HepG2 (cell line): ENCODE results near the gene JMJD6. TPM values are rescaled to one million over a fixed set of nuclear protein-coding genes. Genes with fewer than 3 reads are reported as not detected.

Source experiments
- ASH2L ChIP-seq: fragments of 300-600, 200-600 bp; sonication (generic); IDR thresholded peaks from 2 replicates; pipeline ENCODE4 v1.7.0; 2017; ENCODE audit warnings: low read depth, mild to moderate bottlenecking, moderate library complexity, mixed read lengths, low read length; ENCODE audit not compliant: insufficient read length
- CHD2 ChIP-seq: IDR thresholded peaks from 2 replicates; pipeline ENCODE4 v1.6.1; 2011; ENCODE audit warnings: low read depth, low read length, improper control_type of control experiment
- DNMT1 ChIP-seq: sonication (generic); formaldehyde crosslinking; IDR thresholded peaks from 2 replicates; pipeline ENCODE4 v1.5.1; 2020; ENCODE audit warnings: mild to moderate bottlenecking, missing genetic modification reagents
- EZH2 ChIP-seq: conservative IDR thresholded peaks from 2 replicates; pipeline ENCODE4 v1.6.1; 2012; ENCODE audit warnings: mild to moderate bottlenecking, low read depth, low read length, moderate library complexity
- NFATC3 ChIP-seq: sonication (generic); formaldehyde crosslinking; IDR thresholded peaks from 2 replicates; pipeline ENCODE4 v1.5.1; 2020; ENCODE audit warnings: mild to moderate bottlenecking, missing genetic modification reagents
- STAT5B ChIP-seq: sonication (generic); formaldehyde crosslinking; IDR thresholded peaks from 2 replicates; pipeline ENCODE4 v1.4.0; 2020; ENCODE audit warnings: missing genetic modification reagents
- ZMAT3 ChIP-seq: sonication (generic); formaldehyde crosslinking; conservative IDR thresholded peaks from 2 replicates; pipeline ENCODE4 v1.7.0; 2021; ENCODE audit warnings: missing genetic modification reagents
- ZNF230 ChIP-seq: sonication (generic); formaldehyde crosslinking; IDR thresholded peaks from 2 replicates; pipeline ENCODE4 v1.4.0; 2020; ENCODE audit warnings: mild to moderate bottlenecking, missing genetic modification reagents
- ZNF333 ChIP-seq: sonication (generic); formaldehyde crosslinking; IDR thresholded peaks from 2 replicates; pipeline ENCODE4 v1.4.0; 2020; ENCODE audit warnings: mild to moderate bottlenecking, missing genetic modification reagents, borderline replicate concordance
- ZNF446 ChIP-seq: sonication (generic); formaldehyde crosslinking; IDR thresholded peaks from 2 replicates; pipeline ENCODE4 v1.5.0; 2020; ENCODE audit warnings: mild to moderate bottlenecking, missing genetic modification reagents
- ZNF567 ChIP-seq: sonication (generic); formaldehyde crosslinking; IDR thresholded peaks from 2 replicates; pipeline ENCODE4 v1.8.1; 2023; ENCODE audit warnings: mild to moderate bottlenecking, missing genetic modification reagents, borderline replicate concordance
- ZNF713 ChIP-seq: sonication (generic); formaldehyde crosslinking; IDR thresholded peaks from 2 replicates; pipeline ENCODE4 v1.4.0; 2020; ENCODE audit warnings: mild to moderate bottlenecking, missing genetic modification reagents
- polyA plus RNA-seq, 8 experiments: library from polyadenylated mRNA; depleted of rRNA in 3 of 8; stranded (reverse) in 7 of 8; unstranded in 1 of 8; fragments of >200 nt; fragmentation: Illumina TruSeq in 4 of 8; extraction: Trizol in 4 of 8; gene quantifications; 2 replicates each; pipeline versions ENCODE4 v1.2.1 to v1.2.3, GENCODE V29; 2011 to 2016; ENCODE audit warnings: low read depth in 4 of 8, missing spikeins in 1 of 8, mixed read lengths in 1 of 8; ENCODE audit not compliant: insufficient read depth in 1 of 8
- total RNA-seq, 5 experiments: library from RNA; depleted of rRNA; stranded (reverse); fragments of >200 nt; fragmentation: Illumina TruSeq; extraction: Trizol; gene quantifications; 2 replicates each; pipeline ENCODE4 v1.2.3, GENCODE V29; 2016; ENCODE audit warnings: low read depth in 1 of 5
- TF ChIP-seq, protein P1 (sequence below): sonication (generic); formaldehyde crosslinking; IDR thresholded peaks from 2 replicates; pipeline ENCODE4 v1.4.0; 2020; ENCODE audit warnings: missing genetic modification reagents, borderline replicate concordance
- TF ChIP-seq, protein P2 (sequence below): fragments of 450-650 bp; IDR thresholded peaks from 2 replicates; pipeline ENCODE4 v1.6.1; 2017
- TF ChIP-seq, protein P3 (sequence below): sonication (generic); formaldehyde crosslinking; IDR thresholded peaks from 2 replicates; pipeline ENCODE4 v1.5.0; 2020; ENCODE audit warnings: mild to moderate bottlenecking, missing genetic modification reagents, borderline replicate concordance
- TF ChIP-seq, protein P4 (sequence below): sonication (generic); formaldehyde crosslinking; IDR thresholded peaks from 2 replicates; pipeline ENCODE4 v1.5.0; 2020; ENCODE audit warnings: mild to moderate bottlenecking, missing genetic modification reagents, borderline replicate concordance
- TF ChIP-seq, protein P5 (sequence below): fragments of 450-650 bp; IDR thresholded peaks from 2 replicates; pipeline ENCODE4 v1.6.1; 2016

JMJD6 gene
- total and polyA plus RNA-seq, 2 of the 13 experiments (the other 11 are each of a cell fraction or from before 2014, with no cell fraction given) = 33.6 to 41.0 TPM

GRCh38 chr17:76735586-76736348 is 9.4 kb upstream of the JMJD6 start (continued):
- TF ChIP-seq, protein P1, sequence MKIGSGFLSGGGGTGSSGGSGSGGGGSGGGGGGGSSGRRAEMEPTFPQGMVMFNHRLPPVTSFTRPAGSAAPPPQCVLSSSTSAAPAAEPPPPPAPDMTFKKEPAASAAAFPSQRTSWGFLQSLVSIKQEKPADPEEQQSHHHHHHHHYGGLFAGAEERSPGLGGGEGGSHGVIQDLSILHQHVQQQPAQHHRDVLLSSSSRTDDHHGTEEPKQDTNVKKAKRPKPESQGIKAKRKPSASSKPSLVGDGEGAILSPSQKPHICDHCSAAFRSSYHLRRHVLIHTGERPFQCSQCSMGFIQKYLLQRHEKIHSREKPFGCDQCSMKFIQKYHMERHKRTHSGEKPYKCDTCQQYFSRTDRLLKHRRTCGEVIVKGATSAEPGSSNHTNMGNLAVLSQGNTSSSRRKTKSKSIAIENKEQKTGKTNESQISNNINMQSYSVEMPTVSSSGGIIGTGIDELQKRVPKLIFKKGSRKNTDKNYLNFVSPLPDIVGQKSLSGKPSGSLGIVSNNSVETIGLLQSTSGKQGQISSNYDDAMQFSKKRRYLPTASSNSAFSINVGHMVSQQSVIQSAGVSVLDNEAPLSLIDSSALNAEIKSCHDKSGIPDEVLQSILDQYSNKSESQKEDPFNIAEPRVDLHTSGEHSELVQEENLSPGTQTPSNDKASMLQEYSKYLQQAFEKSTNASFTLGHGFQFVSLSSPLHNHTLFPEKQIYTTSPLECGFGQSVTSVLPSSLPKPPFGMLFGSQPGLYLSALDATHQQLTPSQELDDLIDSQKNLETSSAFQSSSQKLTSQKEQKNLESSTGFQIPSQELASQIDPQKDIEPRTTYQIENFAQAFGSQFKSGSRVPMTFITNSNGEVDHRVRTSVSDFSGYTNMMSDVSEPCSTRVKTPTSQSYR (CRISPR knock-in tag) = no peak
- TF ChIP-seq ZNF333 = no peak
- TF ChIP-seq ZNF567 = no peak
- TF ChIP-seq, protein P2, sequence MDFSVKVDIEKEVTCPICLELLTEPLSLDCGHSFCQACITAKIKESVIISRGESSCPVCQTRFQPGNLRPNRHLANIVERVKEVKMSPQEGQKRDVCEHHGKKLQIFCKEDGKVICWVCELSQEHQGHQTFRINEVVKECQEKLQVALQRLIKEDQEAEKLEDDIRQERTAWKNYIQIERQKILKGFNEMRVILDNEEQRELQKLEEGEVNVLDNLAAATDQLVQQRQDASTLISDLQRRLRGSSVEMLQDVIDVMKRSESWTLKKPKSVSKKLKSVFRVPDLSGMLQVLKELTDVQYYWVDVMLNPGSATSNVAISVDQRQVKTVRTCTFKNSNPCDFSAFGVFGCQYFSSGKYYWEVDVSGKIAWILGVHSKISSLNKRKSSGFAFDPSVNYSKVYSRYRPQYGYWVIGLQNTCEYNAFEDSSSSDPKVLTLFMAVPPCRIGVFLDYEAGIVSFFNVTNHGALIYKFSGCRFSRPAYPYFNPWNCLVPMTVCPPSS = no peak
- no peak for TF ChIP-seq ZNF230 (CRISPR knock-in tag)
- no peak for TF ChIP-seq ZMAT3 (CRISPR knock-in tag)
- no peak for TF ChIP-seq EZH2
- 0 out of 2 replicates have a peak, but pooled peaks have one; percentile 61 for TF ChIP-seq DNMT1 (CRISPR knock-in tag)
- no peak for TF ChIP-seq CHD2
- TF ChIP-seq, protein P3, sequence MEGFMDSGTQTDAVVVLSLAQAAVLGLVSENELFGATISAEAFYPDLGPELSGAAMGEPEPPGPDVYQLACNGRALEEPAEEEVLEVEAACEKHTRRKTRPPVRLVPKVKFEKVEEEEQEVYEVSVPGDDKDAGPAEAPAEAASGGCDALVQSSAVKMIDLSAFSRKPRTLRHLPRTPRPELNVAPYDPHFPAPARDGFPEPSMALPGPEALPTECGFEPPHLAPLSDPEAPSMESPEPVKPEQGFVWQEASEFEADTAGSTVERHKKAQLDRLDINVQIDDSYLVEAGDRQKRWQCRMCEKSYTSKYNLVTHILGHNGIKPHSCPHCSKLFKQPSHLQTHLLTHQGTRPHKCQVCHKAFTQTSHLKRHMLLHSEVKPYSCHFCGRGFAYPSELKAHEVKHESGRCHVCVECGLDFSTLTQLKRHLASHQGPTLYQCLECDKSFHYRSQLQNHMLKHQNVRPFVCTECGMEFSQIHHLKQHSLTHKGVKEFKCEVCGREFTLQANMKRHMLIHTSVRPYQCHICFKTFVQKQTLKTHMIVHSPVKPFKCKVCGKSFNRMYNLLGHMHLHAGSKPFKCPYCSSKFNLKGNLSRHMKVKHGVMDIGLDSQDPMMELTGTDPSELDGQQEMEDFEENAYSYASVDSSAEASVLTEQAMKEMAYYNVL (CRISPR knock-in tag) = no peak
- no peak for TF ChIP-seq ASH2L
- TF ChIP-seq, protein P4, sequence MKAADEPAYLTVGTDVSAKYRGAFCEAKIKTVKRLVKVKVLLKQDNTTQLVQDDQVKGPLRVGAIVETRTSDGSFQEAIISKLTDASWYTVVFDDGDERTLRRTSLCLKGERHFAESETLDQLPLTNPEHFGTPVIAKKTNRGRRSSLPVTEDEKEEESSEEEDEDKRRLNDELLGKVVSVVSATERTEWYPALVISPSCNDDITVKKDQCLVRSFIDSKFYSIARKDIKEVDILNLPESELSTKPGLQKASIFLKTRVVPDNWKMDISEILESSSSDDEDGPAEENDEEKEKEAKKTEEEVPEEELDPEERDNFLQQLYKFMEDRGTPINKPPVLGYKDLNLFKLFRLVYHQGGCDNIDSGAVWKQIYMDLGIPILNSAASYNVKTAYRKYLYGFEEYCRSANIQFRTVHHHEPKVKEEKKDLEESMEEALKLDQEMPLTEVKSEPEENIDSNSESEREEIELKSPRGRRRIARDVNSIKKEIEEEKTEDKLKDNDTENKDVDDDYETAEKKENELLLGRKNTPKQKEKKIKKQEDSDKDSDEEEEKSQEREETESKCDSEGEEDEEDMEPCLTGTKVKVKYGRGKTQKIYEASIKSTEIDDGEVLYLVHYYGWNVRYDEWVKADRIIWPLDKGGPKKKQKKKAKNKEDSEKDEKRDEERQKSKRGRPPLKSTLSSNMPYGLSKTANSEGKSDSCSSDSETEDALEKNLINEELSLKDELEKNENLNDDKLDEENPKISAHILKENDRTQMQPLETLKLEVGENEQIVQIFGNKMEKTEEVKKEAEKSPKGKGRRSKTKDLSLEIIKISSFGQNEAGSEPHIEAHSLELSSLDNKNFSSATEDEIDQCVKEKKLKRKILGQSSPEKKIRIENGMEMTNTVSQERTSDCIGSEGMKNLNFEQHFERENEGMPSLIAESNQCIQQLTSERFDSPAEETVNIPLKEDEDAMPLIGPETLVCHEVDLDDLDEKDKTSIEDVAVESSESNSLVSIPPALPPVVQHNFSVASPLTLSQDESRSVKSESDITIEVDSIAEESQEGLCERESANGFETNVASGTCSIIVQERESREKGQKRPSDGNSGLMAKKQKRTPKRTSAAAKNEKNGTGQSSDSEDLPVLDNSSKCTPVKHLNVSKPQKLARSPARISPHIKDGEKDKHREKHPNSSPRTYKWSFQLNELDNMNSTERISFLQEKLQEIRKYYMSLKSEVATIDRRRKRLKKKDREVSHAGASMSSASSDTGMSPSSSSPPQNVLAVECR (CRISPR knock-in tag) = no peak
- TF ChIP-seq, protein P5, sequence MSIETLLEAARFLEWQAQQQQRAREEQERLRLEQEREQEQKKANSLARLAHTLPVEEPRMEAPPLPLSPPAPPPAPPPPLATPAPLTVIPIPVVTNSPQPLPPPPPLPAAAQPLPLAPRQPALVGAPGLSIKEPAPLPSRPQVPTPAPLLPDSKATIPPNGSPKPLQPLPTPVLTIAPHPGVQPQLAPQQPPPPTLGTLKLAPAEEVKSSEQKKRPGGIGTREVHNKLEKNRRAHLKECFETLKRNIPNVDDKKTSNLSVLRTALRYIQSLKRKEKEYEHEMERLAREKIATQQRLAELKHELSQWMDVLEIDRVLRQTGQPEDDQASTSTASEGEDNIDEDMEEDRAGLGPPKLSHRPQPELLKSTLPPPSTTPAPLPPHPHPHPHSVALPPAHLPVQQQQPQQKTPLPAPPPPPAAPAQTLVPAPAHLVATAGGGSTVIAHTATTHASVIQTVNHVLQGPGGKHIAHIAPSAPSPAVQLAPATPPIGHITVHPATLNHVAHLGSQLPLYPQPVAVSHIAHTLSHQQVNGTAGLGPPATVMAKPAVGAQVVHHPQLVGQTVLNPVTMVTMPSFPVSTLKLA = no peak
- TF ChIP-seq ZNF713 = 0 out of 2 replicates have a peak, but pooled peaks have one; percentile 46
- TF ChIP-seq NFATC3 (CRISPR knock-in tag) = peak; percentile 72; the same call in 1 of the 2 replicates
- no peak for TF ChIP-seq STAT5B (CRISPR knock-in tag)
- TF ChIP-seq ZNF446 (CRISPR knock-in tag) = no peak
